ENCODE data around the gene KCNB1. TPM values are rescaled to one million over a fixed set of nuclear protein-coding genes. Genes with fewer than 3 reads are reported as not detected.
"Not testable (repeated sequence)": the region's sequence is repeated elsewhere in the genome, so short reads cannot be mapped to it uniquely, and the experiment has no call there.

KCNB1 gene
- total RNA-seq, 1 experiment from 2014 or later, result 0.04 TPM

GRCh38 chr20:49411221-49411925 is 71.1 kb downstream of the KCNB1 start:
- Histone ChIP-seq H3F3A (ENCODE audit: insufficient read depth, low read depth) (no peaks in the 10 kb centered on the region), H3K4me1 (replicated peaks; ENCODE audit: insufficient read depth) (no peaks in the 10 kb centered on the region), H3K9me3 (ENCODE audit: insufficient read depth, low read depth) (no peaks in the 10 kb centered on the region), H3K36me3 (ENCODE audit: low read depth) (no peaks in the 10 kb centered on the region), H3K9me2 (ENCODE audit: insufficient read depth) (no peaks in the 10 kb centered on the region), H3K27me3 (ENCODE audit: insufficient read depth, low read depth) (peaks cover 70% of the 10 kb centered on the region), H3K27ac (no peak overlapping the region), H3K79me2 (ENCODE audit: low read depth) (no peaks in the 10 kb centered on the region), H2AFZ (no peak overlapping the region), H3K4me2 (no peak overlapping the region), H3K4me3 (no peak overlapping the region), H4K20me1 (ENCODE audit: insufficient read depth) (no peaks in the 10 kb centered on the region)
- DNase-seq, result no peak
- POLR2A ChIA-PET (ENCODE audit: unreplicated experiment), result no interaction called here
- TF ChIP-seq EZH2 (IDR thresholded peaks at IDR 0.05; ENCODE audit: low read depth), result no peak
- no peak for TF ChIP-seq CTCF (conservative IDR thresholded peaks at IDR 0.05)
- CTCF ChIA-PET, result no interaction called here
- no TSS peak for BruUV-seq (replicated peaks)
- intact Hi-C loops (cut with micrococcal nuclease; ENCODE audit: unreplicated experiment), result no loop called here

- H3K4me2 ChIP-seq; H3K4me1 ChIP-seq (replicated peaks; ENCODE audit: insufficient read depth); H3K27ac ChIP-seq; H3F3A ChIP-seq (ENCODE audit: insufficient read depth, low read depth); H3K9me2 ChIP-seq (ENCODE audit: insufficient read depth); H2AFZ ChIP-seq; DNase-seq; H3K36me3 ChIP-seq (ENCODE audit: low read depth); intact Hi-C loops (cut with micrococcal nuclease; ENCODE audit: unreplicated experiment); H3K9me3 ChIP-seq (ENCODE audit: insufficient read depth, low read depth); H4K20me1 ChIP-seq (ENCODE audit: insufficient read depth); H3K4me3 ChIP-seq; H3K79me2 ChIP-seq (ENCODE audit: low read depth); CTCF ChIA-PET; POLR2A ChIA-PET (ENCODE audit: unreplicated experiment); BruUV-seq (replicated peaks): not testable (repeated sequence)
- peaks cover 61% of the 10 kb centered on the region for H3K27me3 ChIP-seq (ENCODE audit: insufficient read depth, low read depth)
Observed at GRCh38 chr20:49409975-49410621, 72.4 kb downstream of the KCNB1 start.

- POLR2A ChIA-PET (ENCODE audit: unreplicated experiment), result no interaction called here
- CTCF ChIA-PET, result no interaction called here
- Histone ChIP-seq H3K4me3 (no peak overlapping the region), H3K27me3 (ENCODE audit: insufficient read depth, low read depth) (peaks cover 54% of the 10 kb centered on the region), H3K36me3 (ENCODE audit: low read depth) (no peaks in the 10 kb centered on the region), H3K4me1 (replicated peaks; ENCODE audit: insufficient read depth) (no peaks in the 10 kb centered on the region), H3K79me2 (ENCODE audit: low read depth) (no peaks in the 10 kb centered on the region), H2AFZ (no peak overlapping the region), H3K27ac (no peak overlapping the region), H4K20me1 (ENCODE audit: insufficient read depth) (no peaks in the 10 kb centered on the region), H3K4me2 (no peak overlapping the region), H3F3A (ENCODE audit: insufficient read depth, low read depth) (no peaks in the 10 kb centered on the region), H3K9me2 (ENCODE audit: insufficient read depth) (no peaks in the 10 kb centered on the region), H3K9me3 (ENCODE audit: insufficient read depth, low read depth) (no peaks in the 10 kb centered on the region)
- no peak for DNase-seq
- intact Hi-C loops (cut with micrococcal nuclease; ENCODE audit: unreplicated experiment), result no loop called here
- BruUV-seq (replicated peaks), result no TSS peak
- TF ChIP-seq EZH2 (IDR thresholded peaks at IDR 0.05; ENCODE audit: low read depth), result no peak
- no peak for TF ChIP-seq CTCF (conservative IDR thresholded peaks at IDR 0.05)
Observed at GRCh38 chr20:49409302-49409974, 73.0 kb downstream of the KCNB1 start.

Measured in PC-9 (cell line).